GM10266 (cell line): Measurements from ENCODE around the gene SDC1.
A peak's percentile ranks its signal among the peaks of the same experiment; 100 is the strongest.

Experiments
- DNase-seq: peaks from one replicate; pipeline ENCODE4 v3.0.0; 2012; ENCODE audit errors: extremely low spot score
- CTCF ChIP-seq: IDR thresholded peaks from 2 replicates; pipeline ENCODE4 v1.5.1; 2012; ENCODE audit warnings: mild to moderate bottlenecking, low read depth; ENCODE audit not compliant: control insufficient read depth, insufficient read depth; ENCODE audit errors: missing control alignments

The SDC1 gene

DNA sequence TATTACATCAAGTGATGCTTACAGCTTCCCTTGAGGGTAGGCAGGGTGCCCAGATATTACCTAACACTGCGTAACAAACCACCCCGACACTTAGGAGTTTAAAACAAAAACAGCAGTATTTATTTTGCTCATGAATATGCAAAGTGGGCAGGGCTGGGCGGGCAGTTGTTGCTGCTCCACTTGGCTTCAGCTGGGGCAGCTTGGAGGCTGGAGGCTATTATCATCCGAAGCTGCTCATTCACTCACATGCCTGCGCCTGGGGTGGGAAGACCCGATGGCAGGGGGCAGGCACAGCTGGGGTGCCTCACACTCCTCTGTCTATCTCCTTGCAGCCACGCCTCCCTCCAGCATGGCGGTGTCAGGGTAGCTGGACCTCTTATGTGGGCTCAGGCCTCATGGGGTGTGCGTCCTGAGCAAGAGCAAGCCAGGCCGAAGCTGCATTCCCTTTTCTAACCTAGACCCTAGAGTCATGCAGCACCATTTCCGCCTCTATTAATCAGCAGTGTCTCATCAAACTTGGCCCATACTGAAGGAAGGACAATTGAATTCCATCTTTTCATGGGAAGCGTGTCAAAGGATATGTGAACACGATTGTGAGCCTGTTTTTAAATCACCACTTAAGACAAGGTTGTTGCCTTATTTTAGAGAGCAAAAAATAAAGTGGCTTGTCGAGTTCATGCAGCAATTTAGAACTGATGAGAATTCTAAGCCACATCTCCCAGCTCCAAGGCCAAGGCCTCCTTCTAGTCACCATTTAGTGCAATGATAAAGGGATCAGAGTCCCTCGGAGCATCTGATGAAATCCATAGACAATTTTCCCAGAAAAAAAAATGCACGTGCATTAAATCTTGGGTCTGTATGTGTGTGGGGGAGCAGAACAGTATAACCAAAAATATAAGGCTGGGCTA is 54.9 kb downstream of the SDC1 start:
- no peak for TF ChIP-seq CTCF
- no peak for DNase-seq

GRCh38 chr2:20168727-20169696 is 55.9 kb downstream of the SDC1 start:
- DNase-seq, result no peak
- TF ChIP-seq CTCF, result no peak

GRCh38 chr2:20168048-20168726 is 56.7 kb downstream of the SDC1 start:
- TF ChIP-seq CTCF, result no peak
- no peak for DNase-seq

DNA sequence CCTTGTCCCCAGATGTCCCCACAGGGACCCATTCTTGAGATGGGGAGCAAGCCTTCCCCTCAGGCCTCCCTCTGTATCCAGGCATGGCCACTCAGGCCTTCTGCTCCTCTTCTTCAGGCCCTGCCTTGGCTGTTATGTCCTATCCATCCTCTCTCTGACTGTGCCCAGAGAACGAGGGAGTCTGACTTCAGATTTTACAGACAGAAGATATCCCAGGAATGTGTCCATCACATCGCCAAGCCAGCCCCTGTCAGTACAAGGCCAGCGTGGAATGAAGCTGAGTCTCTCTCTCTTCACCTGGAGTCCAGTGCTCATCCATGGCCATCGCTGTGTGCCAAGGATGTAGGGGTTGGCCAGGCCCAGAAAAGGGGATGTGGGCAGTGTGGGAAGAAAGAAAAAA is 57.6 kb downstream of the SDC1 start:
- TF ChIP-seq CTCF, result no peak
- DNase-seq, result peak; percentile 6

DNA sequence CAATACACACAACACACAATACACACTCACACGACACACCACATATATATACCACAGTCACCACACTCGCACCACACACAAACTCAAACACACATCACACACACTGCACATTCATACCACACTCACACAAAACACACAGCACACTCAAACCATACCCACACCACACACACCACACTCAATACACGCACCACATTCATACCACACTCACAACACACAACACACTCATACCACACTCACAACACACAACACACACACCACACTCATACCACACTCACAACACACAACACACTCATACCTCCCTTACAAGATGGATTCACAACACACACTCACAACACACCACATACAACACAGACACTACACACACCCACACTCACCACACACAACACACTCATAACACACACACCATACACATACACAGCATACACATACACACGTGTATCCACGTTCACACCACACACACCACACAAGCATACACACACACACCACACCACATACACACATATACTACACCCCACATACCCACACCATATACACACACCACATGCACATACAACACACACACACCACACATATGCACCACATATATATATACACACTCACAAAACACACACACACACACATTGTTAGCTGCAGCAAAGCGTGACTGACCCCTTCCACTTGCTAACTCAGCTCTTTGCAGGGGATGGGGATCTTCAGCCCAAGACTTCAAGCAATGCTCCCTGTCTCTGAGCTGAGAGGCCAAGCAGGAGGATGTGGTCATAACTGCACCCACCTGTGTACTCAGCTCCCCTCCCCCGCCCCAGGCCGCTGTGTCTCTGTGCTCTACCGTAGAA is 59.0 kb downstream of the SDC1 start:
- no peak for TF ChIP-seq CTCF
- peak; percentile 42 for DNase-seq

GRCh38 chr2:20164734-20165478 is 60.0 kb downstream of the SDC1 start:
- no peak for TF ChIP-seq CTCF
- no peak for DNase-seq
